A549 (cell line): ENCODE results near the gene TLR6. TPM values are rescaled to one million over a fixed set of nuclear protein-coding genes. Genes with fewer than 3 reads are reported as not detected.

Source experiments
- ATAC-seq, 2 experiments: fragments of 200-7000 bp in 1 of 2; fragments of >200 bp in 1 of 2; cut with Nextera tagmentation in 1 of 2; cut with Tn5 transposase in 1 of 2; 3 replicates each; pipeline versions ENCODE4 v1.8.0 to v1.9.1; 2018 to 2020; ENCODE audit warnings: mild to moderate bottlenecking in 1 of 2, moderate library complexity in 1 of 2
- CTCF ChIA-PET: fragments of 300-600 bp; sonication (Branson Sonifier 250); formaldehyde crosslinking; extraction: SDS; loops from one replicate; lab custom pipeline; 2021; ENCODE audit warnings: antibody characterized with exemption, inconsistent platforms; lab: Yijun Ruan, JAX
- POLR2A ChIA-PET: fragments of 350-600 bp; formaldehyde crosslinking; extraction: SDS; loops from one replicate; lab custom pipeline; 2021; ENCODE audit warnings: antibody characterized with exemption, inconsistent platforms; lab: Yijun Ruan, JAX
- DNase-seq, 2 experiments: peaks; one replicate each; pipeline versions ENCODE4 v3.0.0 to v3.0.0-alpha.2; 2011 to 2016; ENCODE audit warnings: low read depth in 1 of 2, low spot score in 1 of 2
- FAIRE-seq: peaks from 2 replicates; lab custom pipeline; 2011; peaks lifted over from hg19 to GRCh38; lab: Jason Lieb, UNC
- H3K27ac ChIP-seq, 2 experiments: fragments of >200 bp; sonication (Bioruptor Twin); formaldehyde crosslinking; 3 replicates each; pipeline ENCODE4 v1.5.1; 2016 to 2017
- H3K4me1 ChIP-seq: fragments of >200 bp; sonication (Bioruptor Twin); formaldehyde crosslinking; 3 replicates; pipeline ENCODE4 v1.6.1; 2016
- H3K4me2 ChIP-seq: fragments of >200 bp; sonication (Bioruptor Twin); formaldehyde crosslinking; 3 replicates; pipeline ENCODE4 v1.6.1; 2016
- H3K4me3 ChIP-seq: fragments of >200 bp; sonication (Bioruptor Twin); formaldehyde crosslinking; 3 replicates; pipeline ENCODE4 v1.5.1; 2016
- H3K9me3 ChIP-seq: fragments of >200 bp; sonication (Bioruptor Twin); formaldehyde crosslinking; 3 replicates; pipeline ENCODE4 v1.6.1; 2016
- CHD2 ChIP-seq: fragments of 150-350 bp; IDR thresholded peaks from 2 replicates; pipeline ENCODE4 v1.6.1; 2014; ENCODE audit warnings: low read length; ENCODE audit not compliant: partially characterized antibody
- CHD4 ChIP-seq: fragments of 200-600 bp; sonication (generic); IDR thresholded peaks from 2 replicates; pipeline ENCODE4 v1.6.1; 2016; ENCODE audit warnings: antibody characterized with exemption, mild to moderate bottlenecking, borderline replicate concordance
- EHF ChIP-seq: fragments of 250-450 bp; sonication (Bioruptor Pico); IDR thresholded peaks from 2 replicates; pipeline ENCODE4 v1.5.0; 2020; ENCODE audit warnings: mild to moderate bottlenecking
- EHMT2 ChIP-seq: fragments of 200-600 bp; sonication (generic); IDR thresholded peaks from 2 replicates; pipeline ENCODE4 v1.6.1; 2016; ENCODE audit warnings: antibody characterized with exemption, low read depth, mild to moderate bottlenecking, moderate library complexity
- EP300 ChIP-seq, 2 experiments: fragments of >200 bp; sonication (Bioruptor Twin); formaldehyde crosslinking; IDR thresholded peaks; 2 replicates in 1 of 2; 3 replicates in 1 of 2; pipeline ENCODE4 v1.6.1; 2016 to 2017
- FOSL2 ChIP-seq, 2 experiments: fragments of 450-650 bp in 1 of 2; fragments of >200 bp in 1 of 2; sonication (Bioruptor Twin) in 1 of 2; formaldehyde crosslinking; IDR thresholded peaks; 2 replicates each; pipeline versions ENCODE4 v1.5.0 to v1.6.1; 2016 to 2020; ENCODE audit warnings: mild to moderate bottlenecking in 1 of 2, moderate library complexity in 1 of 2
- HEYL ChIP-seq: fragments of 250-450 bp; sonication (Bioruptor Pico); IDR thresholded peaks from 2 replicates; pipeline ENCODE4 v1.8.0; 2021; ENCODE audit warnings: mild to moderate bottlenecking, moderate library complexity
- HOXB5 ChIP-seq: fragments of 250-450 bp; sonication (Bioruptor Pico); IDR thresholded peaks from 2 replicates; pipeline ENCODE4 v1.5.0; 2020; ENCODE audit warnings: mild to moderate bottlenecking, moderate library complexity
- KDM1A ChIP-seq: fragments of 200-600 bp; sonication (generic); IDR thresholded peaks from 2 replicates; pipeline ENCODE4 v1.6.1; 2016; ENCODE audit warnings: low read depth, mild to moderate bottlenecking
- MAZ ChIP-seq: fragments of 150-350 bp; IDR thresholded peaks from 2 replicates; pipeline ENCODE4 v1.6.1; 2014; ENCODE audit warnings: antibody characterized with exemption, low read depth, low read length, borderline replicate concordance
- POLR2A ChIP-seq: IDR thresholded peaks from 2 replicates; pipeline ENCODE4 v1.6.1; 2012; ENCODE audit warnings: mild to moderate bottlenecking, low read length
- RCOR1 ChIP-seq: fragments of 150-350 bp; IDR thresholded peaks from 2 replicates; pipeline ENCODE4 v1.6.1; 2014; ENCODE audit warnings: antibody characterized with exemption, low read length, low read depth
- TFCP2L1 ChIP-seq: fragments of 250-450 bp; sonication (Bioruptor Pico); IDR thresholded peaks from 2 replicates; pipeline ENCODE4 v1.5.0; 2021; ENCODE audit warnings: mild to moderate bottlenecking
- TP53 ChIP-seq: fragments of 250-450 bp; sonication (Bioruptor Pico); IDR thresholded peaks from 2 replicates; pipeline ENCODE4 v1.5.0; 2021; ENCODE audit warnings: mild to moderate bottlenecking, moderate library complexity
- WGBS: methylation state at CpG from one replicate; pipeline ENCODE4 v1.1.6; 2017; ENCODE audit errors: missing lambda C conversion rate; 5-methylcytosine and 5-hydroxymethylcytosine counted together
- polyA plus RNA-seq, 4 experiments: library from polyadenylated mRNA; depleted of rRNA in 3 of 4; stranded (reverse); fragments of >200 nt; fragmentation: RNase III in 1 of 4; extraction: RNeasy Plus Mini Kit Qiagen cat#74134 plus additional on column Dnase treatment in 1 of 4; gene quantifications; 2 replicates in 3 of 4; 3 replicates in 1 of 4; pipeline ENCODE4 v1.2.3, GENCODE V29; 2011 to 2017
- TF ChIP-seq, protein P1 (sequence below): fragments of >200 bp; sonication (Bioruptor Twin); formaldehyde crosslinking; IDR thresholded peaks from 3 replicates; pipeline ENCODE4 v1.6.1; 2016
- TF ChIP-seq, protein P2 (sequence below): IDR thresholded peaks from 2 replicates; pipeline ENCODE4 v1.6.1; 2012
- TF ChIP-seq, protein P3 (sequence below): IDR thresholded peaks from 2 replicates; pipeline ENCODE4 v1.6.1; 2012
- TF ChIP-seq, protein P4 (sequence below): fragments of 450-650 bp; IDR thresholded peaks from 2 replicates; pipeline ENCODE4 v1.6.1; 2014; ENCODE audit warnings: antibody characterized with exemption
- TF ChIP-seq, protein P5 (sequence below): fragments of 150-350 bp; IDR thresholded peaks from 2 replicates; pipeline ENCODE4 v1.6.1; 2014; ENCODE audit warnings: low read depth, mild to moderate bottlenecking, low read length
- TF ChIP-seq, protein P6 (sequence below): fragments of >200 bp; sonication (Bioruptor Twin); formaldehyde crosslinking; IDR thresholded peaks from 2 replicates; pipeline ENCODE4 v1.6.1; 2016

The TLR6 gene
- polyA plus RNA-seq, 2 of the 4 experiments (the other 2 are of a cell fraction): 5.6 to 11.5 TPM

DNA sequence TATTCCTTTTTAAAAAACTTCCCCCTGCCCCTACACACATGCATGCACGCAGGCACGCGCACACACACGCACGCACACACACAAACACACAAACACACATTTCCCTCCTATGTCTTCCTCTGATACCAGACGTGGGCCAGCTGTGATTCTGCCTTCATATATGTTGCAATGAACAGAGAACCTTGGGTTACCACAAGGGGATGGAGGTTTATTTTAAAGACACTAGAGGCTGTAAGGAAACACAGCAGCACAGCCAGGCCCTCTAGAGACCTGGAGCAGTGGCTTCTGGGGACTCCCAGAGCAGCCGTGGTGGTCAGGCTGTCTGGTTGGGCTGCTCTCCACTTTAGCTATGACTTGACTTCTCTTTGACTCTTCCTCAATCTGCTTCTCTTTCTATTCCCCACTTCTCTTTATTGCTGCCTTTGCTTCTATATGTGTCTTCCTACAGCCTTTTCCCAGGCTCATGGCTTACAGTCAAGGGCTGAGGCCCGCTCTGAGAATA is 70.7 kb downstream of the TLR6 start:
- H3K27ac ChIP-seq: peak overlapping the region in 1 of 2 experiments; percentile 68; a peak in 2 of 6 replicates
- FAIRE-seq: no peak
- peaks cover 7% of the 10 kb centered on the region; the same call in 1 of the 3 replicates for H3K9me3 ChIP-seq
- no peak overlapping the region for H3K4me3 ChIP-seq
- no peak overlapping the region for H3K4me2 ChIP-seq
- peaks cover 20% of the 10 kb centered on the region for H3K4me1 ChIP-seq
- no peak for DNase-seq
- WGBS: 94% methylated on average over 8 of the region's 8 CpGs
- ChIA-PET CTCF (interaction anchor here (0.8 to 4.7 kb wide), 6 partner anchors 9 to 606 kb away, joined by 4 to 41 read pairs (median 4); partner anchors contain the start of gene TLR1), POLR2A (no interaction called here)
- TF ChIP-seq HEYL (no peak), FOSL2 (IDR thresholded peaks at IDR 0.05) (no peak), FOSL2 (CRISPR knock-in tag; IDR thresholded peaks at IDR 0.05) (no peak), EHMT2 (no peak), EHF (CRISPR knock-in tag) (no peak), HOXB5 (CRISPR knock-in tag) (no peak), POLR2A (no peak)
- TF ChIP-seq, protein P1, sequence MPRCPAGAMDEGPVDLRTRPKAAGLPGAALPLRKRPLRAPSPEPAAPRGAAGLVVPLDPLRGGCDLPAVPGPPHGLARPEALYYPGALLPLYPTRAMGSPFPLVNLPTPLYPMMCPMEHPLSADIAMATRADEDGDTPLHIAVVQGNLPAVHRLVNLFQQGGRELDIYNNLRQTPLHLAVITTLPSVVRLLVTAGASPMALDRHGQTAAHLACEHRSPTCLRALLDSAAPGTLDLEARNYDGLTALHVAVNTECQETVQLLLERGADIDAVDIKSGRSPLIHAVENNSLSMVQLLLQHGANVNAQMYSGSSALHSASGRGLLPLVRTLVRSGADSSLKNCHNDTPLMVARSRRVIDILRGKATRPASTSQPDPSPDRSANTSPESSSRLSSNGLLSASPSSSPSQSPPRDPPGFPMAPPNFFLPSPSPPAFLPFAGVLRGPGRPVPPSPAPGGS: no peak
- TF ChIP-seq, protein P2, sequence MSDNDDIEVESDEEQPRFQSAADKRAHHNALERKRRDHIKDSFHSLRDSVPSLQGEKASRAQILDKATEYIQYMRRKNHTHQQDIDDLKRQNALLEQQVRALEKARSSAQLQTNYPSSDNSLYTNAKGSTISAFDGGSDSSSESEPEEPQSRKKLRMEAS: no peak
- TF ChIP-seq, protein P3, sequence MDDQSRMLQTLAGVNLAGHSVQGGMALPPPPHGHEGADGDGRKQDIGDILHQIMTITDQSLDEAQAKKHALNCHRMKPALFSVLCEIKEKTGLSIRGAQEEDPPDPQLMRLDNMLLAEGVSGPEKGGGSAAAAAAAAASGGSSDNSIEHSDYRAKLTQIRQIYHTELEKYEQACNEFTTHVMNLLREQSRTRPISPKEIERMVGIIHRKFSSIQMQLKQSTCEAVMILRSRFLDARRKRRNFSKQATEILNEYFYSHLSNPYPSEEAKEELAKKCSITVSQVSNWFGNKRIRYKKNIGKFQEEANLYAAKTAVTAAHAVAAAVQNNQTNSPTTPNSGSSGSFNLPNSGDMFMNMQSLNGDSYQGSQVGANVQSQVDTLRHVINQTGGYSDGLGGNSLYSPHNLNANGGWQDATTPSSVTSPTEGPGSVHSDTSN: no peak
- TF ChIP-seq, protein P4, sequence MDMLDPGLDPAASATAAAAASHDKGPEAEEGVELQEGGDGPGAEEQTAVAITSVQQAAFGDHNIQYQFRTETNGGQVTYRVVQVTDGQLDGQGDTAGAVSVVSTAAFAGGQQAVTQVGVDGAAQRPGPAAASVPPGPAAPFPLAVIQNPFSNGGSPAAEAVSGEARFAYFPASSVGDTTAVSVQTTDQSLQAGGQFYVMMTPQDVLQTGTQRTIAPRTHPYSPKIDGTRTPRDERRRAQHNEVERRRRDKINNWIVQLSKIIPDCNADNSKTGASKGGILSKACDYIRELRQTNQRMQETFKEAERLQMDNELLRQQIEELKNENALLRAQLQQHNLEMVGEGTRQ: no peak
- TF ChIP-seq, all 56 proteins: peak for 0
- no peak for ATAC-seq

DNA sequence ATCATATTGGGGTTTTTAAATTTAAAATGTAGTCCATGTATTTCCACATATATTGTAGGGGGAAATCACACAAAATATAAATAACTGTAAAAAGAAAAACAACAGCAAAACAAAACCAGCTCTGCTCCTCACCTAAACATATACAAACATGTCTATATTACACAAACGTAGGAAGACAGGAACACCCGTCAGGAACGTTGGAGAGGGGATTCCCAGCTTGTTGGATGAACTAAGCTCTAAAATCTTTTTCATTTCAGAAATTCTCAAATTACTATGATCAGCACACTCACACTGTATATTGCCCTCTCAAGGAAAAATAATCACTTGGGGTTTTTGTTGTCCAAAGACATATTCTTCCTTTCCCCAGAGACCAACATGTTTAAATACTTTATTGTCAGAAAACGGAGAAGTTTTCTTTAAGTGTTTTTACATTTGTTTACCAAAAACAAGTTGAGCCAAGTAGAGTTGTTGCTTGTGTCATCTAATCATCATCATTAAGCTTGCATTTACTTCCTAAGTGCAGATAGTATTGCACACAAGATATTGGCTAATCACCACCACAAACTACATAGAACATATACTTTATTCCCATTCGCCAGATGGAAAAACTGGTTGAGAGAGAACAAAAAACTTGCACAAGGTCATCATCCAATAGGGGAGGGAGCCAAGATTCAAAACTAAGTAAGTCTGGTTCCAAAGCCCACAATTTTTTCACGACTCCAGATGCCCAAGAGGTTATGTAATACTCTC is 71.4 kb downstream of the TLR6 start:
- Histone ChIP-seq H3K27ac (no peak overlapping the region), H3K4me3 (no peak overlapping the region), H3K9me3 (peaks cover 7% of the 10 kb centered on the region; the same call in 1 of the 3 replicates), H3K4me2 (no peak overlapping the region), H3K4me1 (peaks cover 20% of the 10 kb centered on the region)
- CTCF ChIA-PET: interaction anchor here (0.6 to 4.7 kb wide), 7 partner anchors 10 to 716 kb away, joined by 4 to 41 read pairs (median 5); partner anchors contain the start of gene TLR1
- no peak for ATAC-seq
- WGBS: 40% methylated on average over 6 of the region's 6 CpGs
- no peak for DNase-seq
- POLR2A ChIA-PET: no interaction called here
- no peak for TF ChIP-seq KDM1A
- TF ChIP-seq, protein P2: no peak
- TF ChIP-seq RCOR1: no peak
- TF ChIP-seq, protein P5, sequence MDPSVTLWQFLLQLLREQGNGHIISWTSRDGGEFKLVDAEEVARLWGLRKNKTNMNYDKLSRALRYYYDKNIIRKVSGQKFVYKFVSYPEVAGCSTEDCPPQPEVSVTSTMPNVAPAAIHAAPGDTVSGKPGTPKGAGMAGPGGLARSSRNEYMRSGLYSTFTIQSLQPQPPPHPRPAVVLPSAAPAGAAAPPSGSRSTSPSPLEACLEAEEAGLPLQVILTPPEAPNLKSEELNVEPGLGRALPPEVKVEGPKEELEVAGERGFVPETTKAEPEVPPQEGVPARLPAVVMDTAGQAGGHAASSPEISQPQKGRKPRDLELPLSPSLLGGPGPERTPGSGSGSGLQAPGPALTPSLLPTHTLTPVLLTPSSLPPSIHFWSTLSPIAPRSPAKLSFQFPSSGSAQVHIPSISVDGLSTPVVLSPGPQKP: no peak
- TF ChIP-seq, all 56 proteins: peak for 0
- FAIRE-seq: no peak

DNA sequence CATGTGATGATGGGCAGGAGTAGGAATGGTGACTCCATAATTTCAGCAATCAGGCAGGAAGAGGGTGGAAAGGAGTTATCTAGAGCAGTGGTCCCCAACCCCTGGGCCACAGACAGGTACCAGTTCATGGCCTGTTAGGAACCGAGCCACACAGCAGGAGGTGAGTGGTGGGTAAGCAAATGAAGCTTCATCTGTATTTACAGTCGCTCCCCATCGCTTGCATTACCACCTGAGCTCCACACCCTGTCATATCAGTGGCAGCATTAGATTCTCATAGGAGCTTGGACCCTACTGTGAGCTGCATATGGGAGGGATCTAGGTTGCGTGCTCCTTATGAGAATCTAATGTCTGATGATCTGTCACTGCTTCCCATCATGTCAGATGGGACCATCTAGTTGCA is 72.5 kb downstream of the TLR6 start:
- 93% methylated on average over 4 of the region's 4 CpGs for WGBS
- DNase-seq (no peak), FAIRE-seq (no peak), ATAC-seq (no peak)
- Histone ChIP-seq H3K4me3 (no peak overlapping the region), H3K27ac (no peak overlapping the region), H3K4me1 (peaks cover 20% of the 10 kb centered on the region), H3K9me3 (0 out of 3 replicates have a peak, but pooled peaks cover 5% of the 10 kb centered on the region)
- ChIA-PET CTCF (interaction anchor here (1.1 to 4.7 kb wide), 4 partner anchors 13 to 715 kb away, joined by 3 to 41 read pairs (median 17); no protein-coding TSS in a partner anchor), POLR2A (no interaction called here)
- no peak for TF ChIP-seq HOXB5 (CRISPR knock-in tag)
- no peak for TF ChIP-seq CHD4
- no peak for TF ChIP-seq EP300 (IDR thresholded peaks at IDR 0.05)
- no peak for TF ChIP-seq EHF (CRISPR knock-in tag)
- TF ChIP-seq, protein P4: no peak
- no peak for TF ChIP-seq TFCP2L1 (CRISPR knock-in tag)
- TF ChIP-seq, protein P6, sequence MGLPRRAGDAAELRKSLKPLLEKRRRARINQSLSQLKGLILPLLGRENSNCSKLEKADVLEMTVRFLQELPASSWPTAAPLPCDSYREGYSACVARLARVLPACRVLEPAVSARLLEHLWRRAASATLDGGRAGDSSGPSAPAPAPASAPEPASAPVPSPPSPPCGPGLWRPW: no peak
- TF ChIP-seq TP53 (CRISPR knock-in tag): no peak
- no peak for TF ChIP-seq CHD2
- TF ChIP-seq MAZ: no peak
- TF ChIP-seq, all 56 proteins: peak for 0
- no peak overlapping the region for H3K4me2 ChIP-seq
